SU-DHL-6 (cell line): Measurements from ENCODE around the gene ZNF554.

Experiments used
- H2AFZ ChIP-seq: fragments of 200-600 bp; sonication (generic); 2 replicates; pipeline ENCODE4 v1.6.1; 2014; ENCODE audit warnings: low read depth, mild to moderate bottlenecking, moderate library complexity, mixed read lengths, antibody characterized with exemption, low read length; ENCODE audit not compliant: severe bottlenecking
- H3F3A ChIP-seq: fragments of 200-600 bp; shearing (Covaris generic); 2 replicates; pipeline ENCODE4 v1.6.0; 2016; ENCODE audit warnings: antibody characterized with exemption, mild to moderate bottlenecking; ENCODE audit not compliant: insufficient read depth
- H3K27ac ChIP-seq: fragments of 200-600 bp; sonication (generic); 2 replicates; pipeline ENCODE4 v1.5.1; 2016; ENCODE audit warnings: low read depth, mild to moderate bottlenecking, low read length, moderate library complexity, mixed read lengths
- H3K27me3 ChIP-seq: fragments of 200-600 bp; sonication (generic), shearing (Covaris generic); 2 replicates; pipeline ENCODE4 v1.6.0; 2014; ENCODE audit warnings: mild to moderate bottlenecking, low read length
- H3K36me3 ChIP-seq: fragments of 200-600 bp; sonication (generic); 2 replicates; pipeline ENCODE4 v1.6.1; 2014; ENCODE audit warnings: mild to moderate bottlenecking, low read length, mixed read lengths
- H3K4me2 ChIP-seq: fragments of 300-600, 200-600 bp; shearing (Covaris generic), sonication (generic); 2 replicates; pipeline ENCODE4 v1.6.0; 2014; ENCODE audit warnings: low read length, low read depth, mild to moderate bottlenecking; ENCODE audit not compliant: poor library complexity, severe bottlenecking
- H3K4me3 ChIP-seq: fragments of 200-600 bp; sonication (generic); 2 replicates; pipeline ENCODE4 v1.5.1; 2014; ENCODE audit warnings: antibody characterized with exemption, low read length, mild to moderate bottlenecking, mixed read lengths; ENCODE audit not compliant: insufficient read depth, poor library complexity, severe bottlenecking
- H3K79me2 ChIP-seq: fragments of 200-600 bp; sonication (generic); 2 replicates; pipeline ENCODE4 v1.6.1; 2014; ENCODE audit warnings: mild to moderate bottlenecking, low read length, moderate library complexity; ENCODE audit not compliant: insufficient read depth
- H3K9ac ChIP-seq: fragments of 200-600 bp; sonication (generic); 2 replicates; pipeline ENCODE4 v1.7.0; 2014; ENCODE audit warnings: mild to moderate bottlenecking, low read length
- H3K9me2 ChIP-seq: fragments of 200-600 bp; sonication (generic); replicated peaks from 2 replicates; pipeline ENCODE4 v1.6.1; 2014; ENCODE audit warnings: low read length; ENCODE audit not compliant: insufficient read depth
- H3K9me3 ChIP-seq: fragments of 200-600 bp; sonication (generic); 2 replicates; pipeline ENCODE4 v1.6.1; 2014; ENCODE audit warnings: low read length, mixed read lengths; ENCODE audit not compliant: insufficient read depth
- H4K20me1 ChIP-seq: fragments of 200-600 bp; sonication (generic); 2 replicates; pipeline ENCODE4 v1.6.1; 2014; ENCODE audit warnings: low read depth, mild to moderate bottlenecking, antibody characterized with exemption, low read length, moderate library complexity, mixed read lengths
- EZH2phosphoT487 ChIP-seq: fragments of 200-600 bp; sonication (generic), shearing (Covaris generic); conservative IDR thresholded peaks from 2 replicates; pipeline ENCODE4 v1.6.1; 2018; ENCODE audit warnings: mild to moderate bottlenecking, antibody characterized with exemption, low read length, moderate library complexity, mixed read lengths
- TF ChIP-seq, protein P1 (sequence below): fragments of 200-600 bp; sonication (generic); IDR thresholded peaks from one replicate; pipeline ENCODE4 v1.5.1; 2017; ENCODE audit warnings: antibody characterized with exemption, mild to moderate bottlenecking, low read length, moderate library complexity; ENCODE audit not compliant: insufficient read depth, poor library complexity, severe bottlenecking

Gene ZNF554

DNA sequence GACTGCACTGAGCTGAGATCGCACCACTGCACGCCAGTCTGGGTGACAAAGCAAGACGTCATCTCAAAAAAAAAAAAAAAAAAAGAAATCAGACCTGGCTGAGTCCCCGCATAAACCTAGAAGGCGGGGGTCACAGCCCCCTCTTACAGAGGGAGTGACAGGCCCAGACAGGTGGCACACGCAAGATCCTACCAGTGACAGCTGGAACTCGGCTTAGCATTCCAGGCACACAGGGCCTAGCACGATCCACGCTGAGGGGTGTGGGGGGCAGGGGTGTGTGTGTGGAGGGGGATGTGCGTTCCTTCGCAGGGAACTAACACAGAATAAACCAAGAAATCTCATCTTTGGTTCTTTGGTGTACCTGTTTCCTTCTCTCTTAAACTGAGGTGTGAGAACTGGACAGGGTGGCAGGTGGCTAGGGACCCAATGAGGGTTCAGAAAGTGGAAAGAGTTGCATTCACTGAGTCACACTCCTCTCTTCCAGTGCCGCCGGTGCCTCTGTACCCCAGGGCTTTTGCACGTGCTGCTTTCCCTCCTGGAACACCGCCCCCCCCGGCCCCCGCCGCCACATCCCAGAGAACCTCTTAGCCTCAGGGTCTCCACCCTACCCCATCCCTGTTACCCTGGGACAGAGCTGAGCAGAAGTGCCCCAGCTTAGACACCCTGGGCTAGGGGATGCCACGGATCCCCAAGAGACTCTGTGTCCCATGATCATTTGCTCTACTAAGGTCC, 41.5 kb upstream of the ZNF554 start:
- Histone ChIP-seq H3K9ac (no peak overlapping the region), H3K4me2 (no peak overlapping the region), H3K9me3 (no peaks in the 10 kb centered on the region), H3K36me3 (no peaks in the 10 kb centered on the region), H3K27ac (no peak overlapping the region), H3F3A (no peaks in the 10 kb centered on the region), H3K27me3 (no peaks in the 10 kb centered on the region), H4K20me1 (peaks cover 3% of the 10 kb centered on the region; the same call in 1 of the 2 replicates), H3K4me3 (no peak overlapping the region), H3K79me2 (peaks cover 93% of the 10 kb centered on the region), H3K9me2 (no peaks in the 10 kb centered on the region), H2AFZ (no peak overlapping the region)
- no peak for TF ChIP-seq EZH2phosphoT487
- TF ChIP-seq, protein P1, sequence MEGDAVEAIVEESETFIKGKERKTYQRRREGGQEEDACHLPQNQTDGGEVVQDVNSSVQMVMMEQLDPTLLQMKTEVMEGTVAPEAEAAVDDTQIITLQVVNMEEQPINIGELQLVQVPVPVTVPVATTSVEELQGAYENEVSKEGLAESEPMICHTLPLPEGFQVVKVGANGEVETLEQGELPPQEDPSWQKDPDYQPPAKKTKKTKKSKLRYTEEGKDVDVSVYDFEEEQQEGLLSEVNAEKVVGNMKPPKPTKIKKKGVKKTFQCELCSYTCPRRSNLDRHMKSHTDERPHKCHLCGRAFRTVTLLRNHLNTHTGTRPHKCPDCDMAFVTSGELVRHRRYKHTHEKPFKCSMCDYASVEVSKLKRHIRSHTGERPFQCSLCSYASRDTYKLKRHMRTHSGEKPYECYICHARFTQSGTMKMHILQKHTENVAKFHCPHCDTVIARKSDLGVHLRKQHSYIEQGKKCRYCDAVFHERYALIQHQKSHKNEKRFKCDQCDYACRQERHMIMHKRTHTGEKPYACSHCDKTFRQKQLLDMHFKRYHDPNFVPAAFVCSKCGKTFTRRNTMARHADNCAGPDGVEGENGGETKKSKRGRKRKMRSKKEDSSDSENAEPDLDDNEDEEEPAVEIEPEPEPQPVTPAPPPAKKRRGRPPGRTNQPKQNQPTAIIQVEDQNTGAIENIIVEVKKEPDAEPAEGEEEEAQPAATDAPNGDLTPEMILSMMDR = no peak

DNA sequence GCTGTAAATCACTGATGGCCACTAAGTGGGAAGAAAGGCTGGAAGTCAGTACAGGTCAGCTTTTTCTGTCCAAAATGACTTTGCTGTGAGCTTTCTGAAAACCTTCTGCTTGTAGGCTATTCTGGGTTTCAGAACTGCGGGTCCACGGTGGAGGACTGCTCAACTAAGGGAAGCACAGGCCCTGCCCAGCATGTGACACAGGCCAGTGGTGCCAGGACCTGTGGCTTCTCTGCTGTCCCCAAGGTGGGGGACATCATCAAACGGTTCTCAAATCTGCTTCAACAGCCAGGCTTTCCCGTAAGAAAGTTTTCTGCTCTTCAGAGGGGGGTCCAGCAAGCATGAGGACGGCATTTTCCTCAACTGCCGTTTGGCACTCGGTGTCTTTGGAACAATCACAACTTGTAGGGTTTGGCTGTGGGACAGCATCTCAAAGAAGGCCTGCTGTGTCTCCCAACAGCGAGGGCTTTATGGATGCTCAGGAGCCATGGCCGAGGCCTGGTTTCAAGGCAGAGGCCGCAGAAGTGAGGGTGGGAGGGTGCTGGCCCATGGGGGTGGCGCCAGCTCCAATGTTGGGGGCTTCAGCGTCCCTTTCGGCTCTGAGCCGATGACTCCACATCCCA, 40.4 kb upstream of the ZNF554 start:
- H3K9ac ChIP-seq = no peak overlapping the region
- no peak for TF ChIP-seq EZH2phosphoT487
- TF ChIP-seq, protein P1 = no peak
- H3K4me2 ChIP-seq = no peak overlapping the region
- H3K36me3 ChIP-seq = no peaks in the 10 kb centered on the region
- H3K27ac ChIP-seq = no peak overlapping the region
- peaks cover 3% of the 10 kb centered on the region; the same call in 1 of the 2 replicates for H4K20me1 ChIP-seq
- H3K79me2 ChIP-seq = peaks cover 88% of the 10 kb centered on the region
- no peak overlapping the region for H2AFZ ChIP-seq
- no peaks in the 10 kb centered on the region for H3K9me3 ChIP-seq
- peaks cover 8% of the 10 kb centered on the region for H3F3A ChIP-seq
- H3K4me3 ChIP-seq = no peak overlapping the region
- no peaks in the 10 kb centered on the region for H3K9me2 ChIP-seq
- no peaks in the 10 kb centered on the region for H3K27me3 ChIP-seq

DNA sequence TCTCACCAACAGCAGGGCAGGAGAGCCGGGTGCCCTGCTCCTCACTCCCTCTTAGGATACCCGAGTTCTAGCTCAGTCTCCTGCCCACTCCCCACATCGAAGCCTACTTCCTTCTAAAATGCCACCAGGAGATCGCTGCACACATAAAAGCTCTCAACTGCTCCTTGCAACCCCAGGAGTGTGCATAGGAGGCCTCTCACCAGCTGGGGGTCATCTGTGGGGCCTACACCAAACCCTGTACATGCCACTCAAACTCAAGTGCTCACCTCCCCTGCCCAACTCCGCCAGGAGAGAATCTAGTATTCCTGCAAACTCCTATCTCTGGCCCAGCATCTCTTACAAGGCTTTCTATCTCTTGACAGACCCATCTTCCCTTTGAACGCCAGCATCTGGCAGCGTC, 39.4 kb upstream of the ZNF554 start:
- Histone ChIP-seq H2AFZ (no peak overlapping the region), H3K4me2 (no peak overlapping the region), H3K9me2 (no peaks in the 10 kb centered on the region), H3F3A (peaks cover 13% of the 10 kb centered on the region), H4K20me1 (peaks cover 3% of the 10 kb centered on the region; the same call in 1 of the 2 replicates), H3K9me3 (no peaks in the 10 kb centered on the region), H3K4me3 (no peak overlapping the region), H3K27ac (no peak overlapping the region), H3K36me3 (no peaks in the 10 kb centered on the region), H3K79me2 (peaks cover 78% of the 10 kb centered on the region), H3K9ac (no peak overlapping the region), H3K27me3 (no peaks in the 10 kb centered on the region)
- TF ChIP-seq, protein P1 = no peak
- no peak for TF ChIP-seq EZH2phosphoT487
